Kidney (tissue), 14 donors: ENCODE measurements around the gene STX19. TPM values are rescaled to one million over a fixed set of nuclear protein-coding genes. Genes with fewer than 3 reads are reported as not detected.
A peak's percentile ranks its signal among the peaks of the same experiment; 100 is the strongest.

Experiments used
- DNase-seq, 5 donors: peaks; one replicate each; pipeline ENCODE4 v3.0.0-alpha.2; 2013 to 2020
- FAIRE-seq: peaks from 2 replicates; lab custom pipeline; 2012; peaks lifted over from hg19 to GRCh38; lab: Jason Lieb, UNC
- H3K27ac ChIP-seq, 2 donors: one replicate each; pipeline ENCODE4 v1.7.0; 2013; ENCODE audit warnings: low read depth in 2 of 2, low read length in 2 of 2, inconsistent platforms in 1 of 2
- H3K27me3 ChIP-seq: one replicate; pipeline ENCODE4 v1.7.1; 2013; ENCODE audit warnings: low read length, inconsistent platforms; ENCODE audit not compliant: control insufficient read depth, insufficient read depth
- H3K36me3 ChIP-seq, 3 donors: one replicate each; pipeline versions ENCODE4 v1.7.0 to v1.7.1; 2013; ENCODE audit warnings: low read length in 3 of 3, control low read depth in 1 of 3, inconsistent platforms in 1 of 3; ENCODE audit not compliant: insufficient read depth in 3 of 3, control insufficient read depth in 2 of 3
- H3K4me1 ChIP-seq, 3 donors: one replicate each; pipeline versions ENCODE4 v1.7.0 to v1.7.1; 2013; ENCODE audit warnings: low read length in 3 of 3, inconsistent platforms in 1 of 3, low read depth in 1 of 3; ENCODE audit not compliant: control insufficient read depth in 2 of 3, insufficient read depth in 2 of 3
- H3K4me3 ChIP-seq, 3 donors: one replicate each; pipeline versions ENCODE4 v1.7.0 to v1.8.1; 2013; ENCODE audit warnings: low read length in 3 of 3, control low read depth in 1 of 3, inconsistent platforms in 1 of 3
- H3K9ac ChIP-seq, 3 donors: one replicate each; pipeline versions ENCODE4 v1.7.0 to v1.7.1; 2013; ENCODE audit warnings: low read length in 3 of 3, control low read depth in 1 of 3, inconsistent platforms in 1 of 3
- H3K9me3 ChIP-seq, 3 donors: one replicate each; pipeline versions ENCODE4 v1.7.0 to v1.7.1; 2013; ENCODE audit warnings: low read length in 3 of 3, control low read depth in 1 of 3, inconsistent platforms in 1 of 3; ENCODE audit not compliant: control insufficient read depth in 2 of 3, insufficient read depth in 1 of 3
- CTCF ChIP-seq: IDR thresholded peaks from 3 replicates; pipeline ENCODE4 v1.5.1; 2012; ENCODE audit warnings: mild to moderate bottlenecking, moderate library complexity, borderline replicate concordance; ENCODE audit not compliant: insufficient read depth; ENCODE audit errors: extremely low read depth
- intact Hi-C: fragments of 100-400 bp; cut with DNase I; formaldehyde crosslinking; loops from one replicate; pipeline ENCODE4 v1.11.1; 2022
- polyA plus RNA-seq: library from polyadenylated mRNA; stranded (reverse); fragments of 350-450 nt; fragmentation: Illumina TruSeq; extraction: RNeasy Lipid Tissue Mini Kit (QIAGEN cat#74804); gene quantifications from one replicate; pipeline ENCODE4 v1.2.3, GENCODE V29; 2014; ENCODE audit warnings: low read depth, low replicate concordance; ENCODE audit not compliant: insufficient read depth
- total RNA-seq: library from RNA; stranded (reverse); fragmentation: NEBNext Ultra II Directional; extraction: Animal tissue kit (Norgen Biotek cat#: 25700); gene quantifications from one replicate; pipeline ENCODE4 v1.2.1, GENCODE V29; 2021
- donor health status: control.
- donor health status: control.
- donor health status: control.
- donor health status: control.
- donor health status: control.
- donor health status: DM: yes; HTN: yes; CAD: no.
- donor health status: Normal renal cell carcinoma (clear cell type).

The STX19 gene
- total and polyA plus RNA-seq, 2 donors from 2014 or later = 0.47 TPM; not detected in 1

DNA sequence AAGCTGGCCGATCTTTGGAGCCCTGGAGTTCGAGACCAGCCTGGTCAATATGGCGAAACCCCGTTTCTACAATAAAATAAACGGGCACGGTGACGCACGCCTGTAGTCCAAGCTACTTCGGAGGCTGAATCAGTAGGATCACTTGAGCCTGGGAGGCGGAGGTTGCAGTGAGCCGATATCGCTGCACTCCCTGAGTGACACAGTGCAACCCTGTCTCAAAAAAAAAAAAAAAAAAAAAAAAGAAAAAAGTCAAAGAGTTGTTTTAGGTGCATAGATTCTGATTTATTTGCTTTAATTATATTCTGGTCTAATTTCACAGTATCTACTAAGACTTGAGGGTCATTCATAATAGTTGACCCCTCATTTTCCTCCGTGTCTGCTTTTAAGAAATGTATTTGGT lies 46.7 kb downstream of the STX19 start:
- Histone ChIP-seq H3K9ac (no peak overlapping the region), H3K4me1 (peaks cover 0 to 3% (median 0%) of the 10 kb centered on the region in 3 donors), H3K36me3 (no peaks in the 10 kb centered on the region), H3K4me3 (no peak overlapping the region), H3K9me3 (no peaks in the 10 kb centered on the region), H3K27me3 (no peaks in the 10 kb centered on the region), H3K27ac (no peak overlapping the region)
- intact Hi-C loops = no loop called here
- FAIRE-seq (no peak), DNase-seq (no peak)
- no peak for TF ChIP-seq CTCF

GRCh38 chr3:93979850-93980676 lies 48.3 kb downstream of the STX19 start, which contains the start of gene ARL13B:
ARL13B (plus strand) TSS chr3:93980155; CDS start chr3:93980424, 269 bp downstream.
- DNase-seq (peak; percentile 97 to 100 (median 99)), FAIRE-seq (peak; percentile 99)
- no peaks in the 10 kb centered on the region for H3K36me3 ChIP-seq
- peaks cover 0 to 3% (median 0%) of the 10 kb centered on the region in 3 donors for H3K4me1 ChIP-seq
- H3K27ac ChIP-seq = peak within 1 kb of the TSS; percentile 90 to 92
- intact Hi-C loops = no loop called here
- no peaks in the 10 kb centered on the region for H3K27me3 ChIP-seq
- H3K9ac ChIP-seq = peak within 1 kb of the TSS; percentile 61 to 90 (median 70)
- H3K9me3 ChIP-seq = no peaks in the 10 kb centered on the region
- H3K4me3 ChIP-seq = peak within 1 kb of the TSS; percentile 70 to 93 (median 85)
- TF ChIP-seq CTCF = no peak

GRCh38 chr3:93973131-93974126 lies 55.0 kb downstream of the STX19 start, which contains the start of gene PROS1:
PROS1 (minus strand) TSS chr3:93973896; CDS start chr3:93973749, 147 bp downstream.
- peak within 1 kb of the TSS; percentile 87 to 97 for H3K27ac ChIP-seq
- H3K9ac ChIP-seq = peak within 1 kb of the TSS; percentile 50 to 80 (median 77)
- DNase-seq = peak; percentile 84 to 95 (median 90)
- FAIRE-seq = no peak
- peak within 1 kb of the TSS; percentile 59 to 80 (median 72) for H3K4me3 ChIP-seq
- no peak for TF ChIP-seq CTCF
- no peaks in the 10 kb centered on the region for H3K36me3 ChIP-seq
- intact Hi-C loops = no loop called here
- no peaks in the 10 kb centered on the region for H3K27me3 ChIP-seq
- H3K9me3 ChIP-seq = no peaks in the 10 kb centered on the region
- peaks cover 0 to 10% (median 0%) of the 10 kb centered on the region in 3 donors for H3K4me1 ChIP-seq
